ENCODE measurements around the gene GPR153.

- TF ChIP-seq CTCF (IDR thresholded peaks at IDR 0.05): no peak
- TF ChIP-seq POLR2A (IDR thresholded peaks at IDR 0.05): no peak
Measured at GRCh38 chr1:6295910-6296309, 35.0 kb upstream of the GPR153 start.
